NT2/D1 (cell line): ENCODE data around the gene NAT10.

Experiments
- SUZ12 ChIP-seq: IDR thresholded peaks from 2 replicates; pipeline ENCODE4 v1.6.1; 2011; ENCODE audit not compliant: insufficient read length, insufficient read depth; ENCODE audit errors: extremely low read depth
- ZNF274 ChIP-seq: IDR thresholded peaks from 2 replicates; pipeline ENCODE4 v1.6.1; 2011; ENCODE audit warnings: mild to moderate bottlenecking, low read depth, low read length

GRCh38 chr11:34105079-34105956 lies at the start of gene NAT10:
- no peak for TF ChIP-seq SUZ12
- no peak for TF ChIP-seq ZNF274
